Body of pancreas (tissue), 4 donors: ENCODE measurements around the gene KRT15. TPM values are rescaled to one million over a fixed set of nuclear protein-coding genes. Genes with fewer than 3 reads are reported as not detected.

Source experiments
- ATAC-seq: fragments of 150-250 bp; one replicate; pipeline ENCODE4 v1.9.1; 2016
- DNase-seq, 4 donors: peaks; one replicate each; pipeline ENCODE4 v3.0.0-alpha.2; 2019
- H3K27ac ChIP-seq, 4 donors: fragments of 200-600 bp; sonication (generic); 1 replicate in 3 of 4; 2 replicates in 1 of 4; pipeline versions ENCODE4 v1.5.1 to v1.6.1; 2016 to 2019; ENCODE audit warnings: mild to moderate bottlenecking in 1 of 4, mixed read lengths in 1 of 4, moderate library complexity in 1 of 4
- H3K27me3 ChIP-seq, 2 donors: fragments of 200-600 bp; sonication (generic); one replicate each; pipeline ENCODE4 v1.6.0; 2016; ENCODE audit warnings: mild to moderate bottlenecking in 1 of 2
- H3K36me3 ChIP-seq, 2 donors: fragments of 200-600 bp; sonication (generic); replicated peaks in 1 of 2; 2 replicates each; pipeline ENCODE4 v1.5.1; 2016; ENCODE audit warnings: low read depth in 2 of 2; ENCODE audit not compliant: insufficient read depth in 1 of 2
- H3K4me1 ChIP-seq: fragments of 200-600 bp; sonication (generic); one replicate; pipeline ENCODE4 v1.6.0; 2016
- H3K4me3 ChIP-seq, 2 donors: fragments of 200-600 bp; sonication (generic); 1 replicate in 1 of 2; 2 replicates in 1 of 2; pipeline ENCODE4 v1.5.1; 2016 to 2019
- H3K9me3 ChIP-seq, 3 donors: fragments of 200-600 bp; sonication (generic); 1 replicate in 2 of 3; 2 replicates in 1 of 3; pipeline ENCODE4 v1.5.1; 2016
- CTCF ChIP-seq, 7 experiments: fragments of 450-650 bp in 4 of 7; fragments of 200-600 bp in 3 of 7; sonication (generic) in 3 of 7; IDR thresholded peaks; one replicate each; pipeline ENCODE4 v1.5.1; 2016 to 2019; ENCODE audit warnings: antibody characterized with exemption in 7 of 7
- POLR2A ChIP-seq, 3 donors: fragments of 450-650 bp; IDR thresholded peaks; one replicate each; pipeline ENCODE4 v1.6.1; 2016; ENCODE audit warnings: antibody characterized with exemption in 3 of 3, mild to moderate bottlenecking in 2 of 3
- WGBS, 2 donors: methylation state at CpG; one replicate each; pipeline ENCODE4 v1.1.5; 2017; 5-methylcytosine and 5-hydroxymethylcytosine counted together
- intact Hi-C: fragments of 100-400 bp; cut with DNase I; formaldehyde crosslinking; loops from one replicate; pipeline ENCODE4 v1.15.1; 2023
- total RNA-seq, 2 donors: library from RNA; depleted of rRNA; stranded (reverse); fragments of >200 nt; gene quantifications; one replicate each; pipeline ENCODE4 v1.1.0, GENCODE V29; 2016

KRT15 gene
- total RNA-seq, 2 donors from 2014 or later, result 0.52 TPM; not detected in 1

GRCh38 chr17:41534899-41535546, 16.3 kb upstream of the KRT15 start:
- Histone ChIP-seq H3K27me3 (no peaks in the 10 kb centered on the region), H3K4me3 (no peak overlapping the region), H3K27ac (no peak overlapping the region), H3K4me1 (peaks cover 4% of the 10 kb centered on the region), H3K9me3 (no peaks in the 10 kb centered on the region), H3K36me3 (no peaks in the 10 kb centered on the region)
- TF ChIP-seq CTCF (IDR thresholded peaks at IDR 0.05) (no peak), POLR2A (IDR thresholded peaks at IDR 0.05) (no peak)
- DNase-seq (no peak), ATAC-seq (no peak)
- intact Hi-C loops, result no loop called here
- 46 to 57% methylated on average over 4 to 7 of the region's 7 CpGs for WGBS, 2 donors

- no peak for ATAC-seq
- peaks cover 14% of the 10 kb centered on the region for H3K4me1 ChIP-seq
- no peak overlapping the region for H3K27ac ChIP-seq
- TF ChIP-seq POLR2A (IDR thresholded peaks at IDR 0.05) (no peak), CTCF (IDR thresholded peaks at IDR 0.05) (no peak)
- intact Hi-C loops, result no loop called here
- H3K27me3 ChIP-seq, result no peaks in the 10 kb centered on the region
- DNase-seq, result no peak
- no peak overlapping the region for H3K4me3 ChIP-seq
- no peaks in the 10 kb centered on the region for H3K9me3 ChIP-seq
- no peaks in the 10 kb centered on the region for H3K36me3 ChIP-seq
- 67 to 73% methylated on average over 7 of the region's 7 CpGs for WGBS, 2 donors
Measured at GRCh38 chr17:41533613-41534012, 14.9 kb upstream of the KRT15 start.

GRCh38 chr17:41532947-41533570, 14.4 kb upstream of the KRT15 start:
- WGBS, 2 donors, result 65 to 78% methylated on average over 9 of the region's 9 CpGs
- no peak for DNase-seq
- H3K4me1 ChIP-seq, result peaks cover 15% of the 10 kb centered on the region
- intact Hi-C loops, result no loop called here
- peaks cover 0 to under 1% of the 10 kb centered on the region in 2 donors for H3K27me3 ChIP-seq
- no peak overlapping the region for H3K4me3 ChIP-seq
- no peaks in the 10 kb centered on the region for H3K9me3 ChIP-seq
- H3K27ac ChIP-seq, result no peak overlapping the region
- no peak for TF ChIP-seq POLR2A (IDR thresholded peaks at IDR 0.05)
- TF ChIP-seq CTCF (IDR thresholded peaks at IDR 0.05), result no peak
- no peaks in the 10 kb centered on the region for H3K36me3 ChIP-seq
- ATAC-seq, result no peak

GRCh38 chr17:41531993-41532392, 13.3 kb upstream of the KRT15 start:
- Histone ChIP-seq H3K4me1 (peaks cover 22% of the 10 kb centered on the region), H3K36me3 (no peaks in the 10 kb centered on the region), H3K9me3 (no peaks in the 10 kb centered on the region), H3K4me3 (no peak overlapping the region), H3K27ac (no peak overlapping the region), H3K27me3 (peaks cover 0 to 10% of the 10 kb centered on the region in 2 donors)
- ATAC-seq (no peak), DNase-seq (no peak)
- 30 to 38% methylated on average over 1 of the region's 1 CpG for WGBS, 2 donors
- intact Hi-C loops, result no loop called here
- TF ChIP-seq POLR2A (IDR thresholded peaks at IDR 0.05) (no peak), CTCF (IDR thresholded peaks at IDR 0.05) (no peak)
